LNCAP (cell line): ENCODE measurements around the gene ENG.

Source experiments
- TF ChIP-seq, protein P1 (sequence below): fragments of 450-650 bp; IDR thresholded peaks from 2 replicates; pipeline ENCODE4 v1.5.1; 2017; ENCODE audit warnings: mild to moderate bottlenecking

Gene ENG

DNA sequence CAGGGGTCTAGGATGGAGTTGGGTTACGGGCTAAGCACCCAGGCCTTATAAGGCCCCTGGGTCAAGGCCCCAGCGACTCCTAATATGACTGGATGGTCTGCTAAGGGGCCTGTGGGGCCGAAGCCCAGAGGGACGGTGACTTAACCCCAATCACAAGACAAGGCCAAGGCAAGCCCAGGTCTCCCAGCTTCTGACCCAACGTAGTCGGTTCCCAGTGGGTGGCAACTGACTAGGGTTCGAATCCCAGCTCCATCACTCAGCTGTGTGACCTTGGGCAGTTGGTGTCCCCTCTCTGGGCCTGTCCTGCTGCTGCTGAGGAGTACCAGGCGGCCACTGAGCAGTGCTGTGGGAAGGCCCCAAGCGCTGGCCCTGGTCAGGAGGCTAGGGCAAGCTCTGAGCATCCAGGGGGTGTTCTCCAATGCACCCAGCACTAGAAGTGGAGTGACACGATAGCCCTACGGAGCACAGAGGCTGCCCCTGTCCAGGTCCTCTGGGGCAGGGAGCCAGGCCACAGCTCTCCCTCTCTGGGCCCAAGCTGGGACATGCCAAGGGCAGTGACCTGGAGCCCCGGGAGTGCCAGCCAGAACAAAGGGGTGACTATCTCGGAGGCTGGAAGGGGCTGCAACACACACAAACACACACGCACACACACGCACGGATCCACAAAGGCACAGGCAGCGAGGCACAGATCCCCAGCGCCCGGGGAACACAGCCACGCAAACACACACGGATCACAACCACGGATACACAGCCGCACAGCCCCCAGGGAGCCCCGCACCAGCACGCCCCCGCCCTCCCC is 22.5 kb upstream of the ENG start:
- TF ChIP-seq, protein P1, sequence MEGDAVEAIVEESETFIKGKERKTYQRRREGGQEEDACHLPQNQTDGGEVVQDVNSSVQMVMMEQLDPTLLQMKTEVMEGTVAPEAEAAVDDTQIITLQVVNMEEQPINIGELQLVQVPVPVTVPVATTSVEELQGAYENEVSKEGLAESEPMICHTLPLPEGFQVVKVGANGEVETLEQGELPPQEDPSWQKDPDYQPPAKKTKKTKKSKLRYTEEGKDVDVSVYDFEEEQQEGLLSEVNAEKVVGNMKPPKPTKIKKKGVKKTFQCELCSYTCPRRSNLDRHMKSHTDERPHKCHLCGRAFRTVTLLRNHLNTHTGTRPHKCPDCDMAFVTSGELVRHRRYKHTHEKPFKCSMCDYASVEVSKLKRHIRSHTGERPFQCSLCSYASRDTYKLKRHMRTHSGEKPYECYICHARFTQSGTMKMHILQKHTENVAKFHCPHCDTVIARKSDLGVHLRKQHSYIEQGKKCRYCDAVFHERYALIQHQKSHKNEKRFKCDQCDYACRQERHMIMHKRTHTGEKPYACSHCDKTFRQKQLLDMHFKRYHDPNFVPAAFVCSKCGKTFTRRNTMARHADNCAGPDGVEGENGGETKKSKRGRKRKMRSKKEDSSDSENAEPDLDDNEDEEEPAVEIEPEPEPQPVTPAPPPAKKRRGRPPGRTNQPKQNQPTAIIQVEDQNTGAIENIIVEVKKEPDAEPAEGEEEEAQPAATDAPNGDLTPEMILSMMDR, result no peak

DNA sequence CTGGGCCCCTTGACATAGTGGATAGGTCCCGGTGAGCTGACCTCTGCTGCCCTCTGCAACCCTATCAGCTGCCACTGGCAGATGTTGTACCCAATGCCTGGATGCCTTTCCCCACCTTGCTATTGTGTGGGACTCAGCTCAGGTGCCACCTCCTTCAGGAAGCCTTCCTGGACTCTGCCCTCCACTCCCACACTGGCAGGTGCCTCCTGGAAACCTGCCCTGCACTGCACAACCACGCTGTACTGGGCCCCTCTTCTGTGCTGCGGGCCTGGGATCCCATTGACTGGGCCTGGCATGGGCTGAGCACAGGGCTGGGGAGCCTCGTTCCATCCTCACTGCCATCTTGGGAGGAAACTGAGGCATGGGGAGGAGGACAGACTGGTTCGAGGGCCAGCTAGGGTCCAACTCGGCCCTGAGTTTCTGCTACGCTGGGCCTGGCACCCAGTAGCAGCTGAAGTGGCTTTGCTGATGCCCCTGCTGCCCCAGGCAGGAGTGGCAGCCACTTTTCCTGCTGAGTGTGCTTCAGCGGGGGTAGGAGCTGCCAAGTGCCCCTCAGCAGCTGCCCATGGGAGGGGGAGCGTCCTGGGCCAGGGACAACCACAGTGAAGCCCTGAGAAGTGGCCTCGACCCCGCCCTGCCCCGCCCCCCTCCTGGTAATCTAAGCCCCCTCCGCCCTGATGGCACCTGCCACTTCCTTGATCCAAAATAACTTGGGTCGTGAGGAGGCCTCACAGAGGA is 21.7 kb upstream of the ENG start:
- TF ChIP-seq, protein P1, result no peak

DNA sequence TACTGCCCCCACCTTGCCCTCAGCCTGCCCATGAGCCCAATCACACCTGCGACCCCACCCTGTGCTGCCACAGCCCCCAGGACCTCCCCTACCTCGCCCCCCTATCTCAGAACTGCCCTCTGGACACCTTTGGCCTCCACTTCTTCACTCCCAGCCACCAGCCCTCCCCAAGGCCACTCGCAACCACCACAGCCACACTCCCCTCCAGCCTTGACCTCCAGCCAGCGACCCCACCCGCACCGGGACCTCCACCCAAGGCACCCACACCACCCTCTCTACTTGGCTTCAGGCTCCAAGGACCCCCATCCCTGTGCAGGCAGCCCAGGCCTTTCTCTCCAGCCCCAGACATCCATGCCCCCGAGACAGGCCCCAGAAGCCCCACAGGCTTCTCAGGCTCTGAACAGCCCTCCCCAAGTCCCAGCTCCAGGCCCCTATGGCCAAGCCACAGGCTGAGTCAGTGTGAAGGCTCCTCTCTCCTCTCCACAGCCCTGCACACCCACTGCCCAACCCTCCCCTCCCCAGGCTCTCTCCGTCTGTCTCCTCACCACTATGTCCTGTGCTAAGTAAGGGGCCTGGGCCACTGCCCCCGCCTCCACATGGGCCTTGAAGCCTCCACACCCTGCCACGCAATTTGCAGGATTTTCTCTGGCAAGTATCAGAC is 21.0 kb upstream of the ENG start:
- TF ChIP-seq, protein P1, result no peak

DNA sequence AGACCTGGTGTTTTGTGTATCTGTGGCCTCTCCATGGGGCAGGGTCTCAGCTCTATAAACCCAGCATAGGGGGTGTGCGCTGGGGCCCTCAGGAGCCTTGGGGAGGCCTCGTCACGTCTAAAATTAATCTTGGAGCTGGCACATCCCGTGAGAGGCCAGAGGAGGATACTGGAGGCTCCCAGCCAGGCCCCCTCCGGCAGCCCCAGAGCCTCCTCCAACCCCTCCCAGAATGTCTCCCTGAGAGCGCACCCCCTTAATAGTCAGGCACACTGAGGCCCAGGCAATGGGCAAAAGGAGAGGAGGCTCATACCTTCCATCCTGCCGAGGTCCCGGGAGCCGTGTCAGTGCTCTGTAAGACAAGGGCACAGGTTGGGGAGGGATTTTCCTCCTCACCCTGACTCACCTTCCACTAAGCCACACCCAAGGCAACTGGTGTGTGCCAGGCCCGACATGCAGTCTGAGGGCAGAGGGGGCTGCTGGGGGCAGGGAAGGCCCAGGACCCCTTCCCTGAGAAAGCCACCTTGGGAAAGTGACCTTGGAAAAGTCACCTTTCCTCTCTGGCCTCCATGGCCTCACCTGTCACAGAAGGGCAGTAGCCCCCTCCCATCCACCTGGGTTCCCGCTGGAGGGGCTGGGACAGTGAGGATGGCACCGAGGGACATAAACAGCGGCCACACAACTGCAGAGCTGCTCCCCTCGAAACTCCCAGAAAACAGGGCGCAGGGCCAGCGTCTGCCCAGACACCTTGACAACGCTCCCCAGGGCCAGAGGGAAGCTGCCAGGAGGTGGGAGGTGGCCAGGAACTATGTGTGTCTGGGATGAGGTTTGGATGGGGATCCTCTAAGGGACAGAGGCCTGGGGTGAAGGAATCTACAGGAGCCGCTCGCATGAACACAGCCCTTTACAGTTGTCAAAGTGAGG is 20.1 kb upstream of the ENG start:
- TF ChIP-seq, protein P1, result no peak

DNA sequence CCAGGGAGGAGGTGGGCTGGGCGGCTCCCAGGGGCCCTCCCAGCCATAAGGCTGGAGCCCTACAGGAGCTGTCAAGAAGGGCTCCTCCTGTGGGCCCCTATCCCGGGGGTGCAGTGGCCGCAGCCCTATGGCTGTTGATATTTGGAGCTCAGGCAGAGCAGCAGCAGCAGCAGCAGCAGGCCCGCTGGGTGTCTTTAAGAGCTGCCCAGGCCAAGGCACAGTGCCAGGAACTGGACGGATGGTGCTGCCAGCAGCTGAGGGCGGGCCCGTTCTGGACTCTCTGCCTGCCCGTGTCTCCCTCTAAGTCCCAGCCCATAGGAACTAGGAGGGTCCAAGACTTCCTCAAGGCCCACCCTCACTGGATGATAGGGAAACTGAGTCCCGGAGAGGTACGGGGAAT is 19.4 kb upstream of the ENG start:
- TF ChIP-seq, protein P1, result no peak

DNA sequence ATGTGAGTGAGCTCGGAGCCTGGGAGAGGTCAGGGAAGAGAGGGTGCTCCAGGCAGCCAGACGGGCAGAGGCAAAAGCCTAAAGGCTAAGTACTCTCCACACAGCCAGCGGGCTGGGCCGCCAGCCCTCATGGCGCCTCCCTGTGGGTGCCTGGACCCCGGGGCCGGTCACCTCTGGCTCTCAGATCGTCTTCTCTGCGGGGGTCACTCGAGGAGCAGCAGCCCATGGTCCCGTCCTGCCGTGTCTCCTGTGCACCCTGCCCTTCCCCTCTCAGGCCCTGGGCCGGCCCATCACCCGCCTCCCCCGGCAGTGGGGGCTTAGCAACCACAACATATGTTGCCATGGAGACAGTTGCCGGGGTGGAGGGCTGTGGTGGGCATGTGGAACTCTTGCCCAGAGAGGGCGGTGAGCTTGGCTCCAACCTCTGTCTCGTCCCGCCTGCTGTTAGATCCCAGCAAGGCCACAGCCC is 18.8 kb upstream of the ENG start:
- TF ChIP-seq, protein P1, result no peak
